Neural cell (in vitro differentiated cells): ENCODE results near the gene DTNBP1. TPM values are rescaled to one million over a fixed set of nuclear protein-coding genes. Genes with fewer than 3 reads are reported as not detected.

Experiments
- H2AFZ ChIP-seq: fragments of 200-600, 300-800 bp; sonication (generic), shearing (Covaris generic); 2 replicates; pipeline ENCODE4 v1.6.0; 2014; ENCODE audit warnings: low read depth, mild to moderate bottlenecking, antibody characterized with exemption, low read length, moderate library complexity
- H3F3A ChIP-seq: fragments of 200-600 bp; shearing (Covaris generic); 2 replicates; pipeline ENCODE4 v1.6.1; 2016; ENCODE audit warnings: mild to moderate bottlenecking, moderate library complexity, mixed read lengths, antibody characterized with exemption, low read length; ENCODE audit not compliant: insufficient read depth, poor library complexity, severe bottlenecking
- H3K27ac ChIP-seq: fragments of 200-600, 300-800 bp; sonication (generic), shearing (Covaris generic); 2 replicates; pipeline ENCODE4 v1.5.1; 2014; ENCODE audit warnings: mild to moderate bottlenecking, low read length, moderate library complexity
- H3K27me3 ChIP-seq: fragments of 300-800, 200-600 bp; sonication (generic), shearing (Covaris generic); 2 replicates; pipeline ENCODE4 v1.6.0; 2014; ENCODE audit warnings: mild to moderate bottlenecking, low read depth, low read length, moderate library complexity; ENCODE audit not compliant: insufficient read depth
- H3K36me3 ChIP-seq: fragments of 300-800, 200-600 bp; sonication (generic), shearing (Covaris generic); 2 replicates; pipeline ENCODE4 v1.5.1; 2014; ENCODE audit warnings: mild to moderate bottlenecking, antibody characterized with exemption, low read length, moderate library complexity; ENCODE audit not compliant: insufficient read depth
- H3K4me2 ChIP-seq: fragments of 300-800, 200-600 bp; sonication (generic), shearing (Covaris generic); 2 replicates; pipeline ENCODE4 v1.6.0; 2014; ENCODE audit warnings: mild to moderate bottlenecking, low read length
- H3K4me3 ChIP-seq: fragments of 300-800, 200-600 bp; sonication (generic), shearing (Covaris generic); 2 replicates; pipeline ENCODE4 v1.5.1; 2014; ENCODE audit warnings: mild to moderate bottlenecking, low read length, moderate library complexity
- H3K79me2 ChIP-seq: fragments of 200-600 bp; shearing (Covaris generic); replicated peaks from 2 replicates; pipeline ENCODE4 v1.6.0; 2014; ENCODE audit warnings: mild to moderate bottlenecking, low read length, moderate library complexity; ENCODE audit not compliant: insufficient read depth
- H3K9ac ChIP-seq: fragments of 300-800, 200-600 bp; sonication (generic), shearing (Covaris generic); 2 replicates; pipeline ENCODE4 v1.6.1; 2016; ENCODE audit warnings: mild to moderate bottlenecking, low read length, mixed read lengths
- H3K9me2 ChIP-seq: fragments of 200-600 bp; shearing (Covaris generic); 2 replicates; pipeline ENCODE4 v1.6.1; 2016; ENCODE audit warnings: mild to moderate bottlenecking, low read length, mixed read lengths; ENCODE audit not compliant: insufficient read depth
- H3K9me3 ChIP-seq: fragments of 200-600, 300-800 bp; sonication (generic), shearing (Covaris generic); 2 replicates; pipeline ENCODE4 v1.6.1; 2016; ENCODE audit warnings: mild to moderate bottlenecking, mixed run types, low read length, moderate library complexity, mixed read lengths
- H4K20me1 ChIP-seq: fragments of 200-600 bp; shearing (Covaris generic); 2 replicates; pipeline ENCODE4 v1.6.1; 2016; ENCODE audit warnings: mild to moderate bottlenecking, mixed run types; ENCODE audit not compliant: insufficient read depth
- CTCF ChIP-seq: fragments of 450-650 bp; IDR thresholded peaks from 2 replicates; pipeline ENCODE4 v1.5.1; 2014; ENCODE audit warnings: antibody characterized with exemption, mild to moderate bottlenecking, moderate library complexity; ENCODE audit not compliant: poor library complexity, severe bottlenecking
- EP300 ChIP-seq: fragments of 450-650 bp; conservative IDR thresholded peaks from 2 replicates; pipeline ENCODE4 v1.6.1; 2014; ENCODE audit warnings: antibody characterized with exemption, mild to moderate bottlenecking, moderate library complexity; ENCODE audit not compliant: poor library complexity, severe bottlenecking
- EZH2 ChIP-seq: fragments of 200-600, 300-800 bp; shearing (Covaris generic), sonication (generic); IDR thresholded peaks from 2 replicates; pipeline ENCODE4 v1.6.1; 2014; ENCODE audit warnings: antibody characterized with exemption, low read length, borderline replicate concordance, mild to moderate bottlenecking; ENCODE audit not compliant: insufficient read depth, poor library complexity, severe bottlenecking
- MXI1 ChIP-seq: fragments of 450-650 bp; conservative IDR thresholded peaks from 2 replicates; pipeline ENCODE4 v1.6.1; 2014; ENCODE audit warnings: antibody characterized with exemption, mild to moderate bottlenecking; ENCODE audit not compliant: poor library complexity, severe bottlenecking
- POLR2AphosphoS5 ChIP-seq: IDR thresholded peaks from 2 replicates; pipeline ENCODE4 v1.6.1; 2012
- RAD21 ChIP-seq: fragments of 450-650 bp; conservative IDR thresholded peaks from 2 replicates; pipeline ENCODE4 v1.6.1; 2014; ENCODE audit warnings: antibody characterized with exemption, mild to moderate bottlenecking, moderate library complexity
- REST ChIP-seq: IDR thresholded peaks from 2 replicates; pipeline ENCODE4 v1.6.1; 2012; ENCODE audit warnings: borderline replicate concordance
- SMC3 ChIP-seq: fragments of 450-650 bp; conservative IDR thresholded peaks from 2 replicates; pipeline ENCODE4 v1.6.1; 2014; ENCODE audit warnings: antibody characterized with exemption, mild to moderate bottlenecking, moderate library complexity; ENCODE audit not compliant: poor library complexity
- TAF1 ChIP-seq: IDR thresholded peaks from 2 replicates; pipeline ENCODE4 v1.6.1; 2012; ENCODE audit warnings: low read depth
- polyA plus RNA-seq: library from polyadenylated mRNA; depleted of rRNA; stranded (reverse); fragments of >200 nt; gene quantifications from 2 replicates; pipeline ENCODE4 v1.2.3, GENCODE V29; 2014

Gene DTNBP1
- polyA plus RNA-seq, 1 donor from 2014 or later, result 22.6 TPM

- Histone ChIP-seq H4K20me1 (no peaks in the 10 kb centered on the region), H3K4me3 (no peak overlapping the region), H3K4me2 (no peak overlapping the region), H3K9ac (no peak overlapping the region), H3K27ac (no peak overlapping the region), H3K9me2 (no peaks in the 10 kb centered on the region), H3K27me3 (no peaks in the 10 kb centered on the region), H3F3A (no peaks in the 10 kb centered on the region), H3K9me3 (no peaks in the 10 kb centered on the region), H3K36me3 (peaks cover 11% of the 10 kb centered on the region), H3K79me2 (no peaks in the 10 kb centered on the region), H2AFZ (no peak overlapping the region)
- TF ChIP-seq RAD21 (no peak), TAF1 (no peak), MXI1 (no peak), REST (no peak), EP300 (no peak), SMC3 (no peak), CTCF (no peak), EZH2 (no peak), POLR2AphosphoS5 (no peak)
These were observed 152.7 kb downstream of the DTNBP1 start for GRCh38 chr6:15510121-15510520.

GRCh38 chr6:15509335-15509933 lies 153.4 kb downstream of the DTNBP1 start:
- Histone ChIP-seq H3K9me3 (no peaks in the 10 kb centered on the region), H3K9ac (no peak overlapping the region), H3K9me2 (no peaks in the 10 kb centered on the region), H3K27me3 (no peaks in the 10 kb centered on the region), H2AFZ (no peak overlapping the region), H3K36me3 (peaks cover 11% of the 10 kb centered on the region), H3K27ac (no peak overlapping the region), H4K20me1 (no peaks in the 10 kb centered on the region), H3K4me2 (no peak overlapping the region), H3K4me3 (no peak overlapping the region), H3F3A (no peaks in the 10 kb centered on the region), H3K79me2 (no peaks in the 10 kb centered on the region)
- TF ChIP-seq MXI1 (no peak), RAD21 (no peak), POLR2AphosphoS5 (no peak), EZH2 (no peak), TAF1 (no peak), CTCF (no peak), SMC3 (no peak), REST (no peak), EP300 (no peak)
